Breast epithelium (tissue), 4 donors: ENCODE data around the gene SERINC4. TPM values are rescaled to one million over a fixed set of nuclear protein-coding genes. Genes with fewer than 3 reads are reported as not detected.
"Not testable (repeated sequence)": the region's sequence is repeated elsewhere in the genome, so short reads cannot be mapped to it uniquely, and the experiment has no call there.

Experiments
- DNase-seq, 2 donors: peaks; one replicate each; pipeline ENCODE4 v3.0.0-alpha.2; 2019; ENCODE audit warnings: low spot score in 2 of 2
- H3K27ac ChIP-seq, 2 donors: fragments of 200-600 bp; sonication (generic) in 1 of 2; one replicate each; pipeline ENCODE4 v1.5.1; 2016 to 2019; ENCODE audit warnings: mild to moderate bottlenecking in 1 of 2
- H3K27me3 ChIP-seq, 2 donors: fragments of 200-600 bp; sonication (generic) in 1 of 2; one replicate each; pipeline versions ENCODE4 v1.5.1 to v1.6.0; 2017 to 2019; ENCODE audit warnings: control low read depth in 1 of 2, mild to moderate bottlenecking in 1 of 2
- H3K36me3 ChIP-seq: fragments of 200-600 bp; one replicate; pipeline ENCODE4 v1.5.1; 2019
- H3K4me1 ChIP-seq, 2 donors: fragments of 200-600 bp; sonication (generic); one replicate each; pipeline ENCODE4 v1.5.1; 2016 to 2019; ENCODE audit warnings: control low read depth in 1 of 2
- H3K4me3 ChIP-seq, 3 donors: fragments of 200-600 bp; sonication (generic); 1 replicate in 2 of 3; 2 replicates in 1 of 3; pipeline ENCODE4 v1.5.1; 2016 to 2019; ENCODE audit warnings: mild to moderate bottlenecking in 3 of 3, moderate library complexity in 2 of 3
- H3K9me3 ChIP-seq, 2 donors: fragments of 200-600 bp; sonication (generic) in 1 of 2; one replicate each; pipeline ENCODE4 v1.5.1; 2016 to 2019; ENCODE audit warnings: control low read depth in 1 of 2
- POLR2A ChIP-seq: fragments of 450-650 bp; IDR thresholded peaks from one replicate; pipeline ENCODE4 v1.6.1; 2016; ENCODE audit warnings: antibody characterized with exemption, mild to moderate bottlenecking, moderate library complexity
- POLR2AphosphoS5 ChIP-seq, 3 donors: sonication (generic); formaldehyde crosslinking; IDR thresholded peaks; one replicate each; pipeline ENCODE4 v1.6.1; 2017; ENCODE audit warnings: antibody characterized with exemption in 3 of 3
- intact Hi-C: fragments of 100-400 bp; cut with DNase I; formaldehyde crosslinking; loops from one replicate; pipeline ENCODE4 v1.15.1; 2023; ENCODE audit warnings: low total_unique reads
- total RNA-seq, 3 donors: library from RNA; depleted of rRNA; stranded (reverse); fragments of >200 nt; gene quantifications; one replicate each; pipeline ENCODE4 v1.1.0, GENCODE V29; 2016
- TF ChIP-seq, protein P1 (sequence below), 3 donors: fragments of 450-650 bp; IDR thresholded peaks; one replicate each; pipeline ENCODE4 v1.5.1; 2016 to 2017; ENCODE audit warnings: antibody characterized with exemption in 3 of 3, mild to moderate bottlenecking in 3 of 3, moderate library complexity in 3 of 3

SERINC4 gene
- total RNA-seq, 3 donors from 2014 or later: 0.16 TPM; not detected in 2

GRCh38 chr15:43808960-43809678 is 9.1 kb upstream of the SERINC4 start:
- no peaks in the 10 kb centered on the region for H3K4me1 ChIP-seq
- intact Hi-C loops: no loop called here
- no peaks in the 10 kb centered on the region for H3K9me3 ChIP-seq
- H3K4me3 ChIP-seq: no peak overlapping the region
- H3K27me3 ChIP-seq: no peaks in the 10 kb centered on the region
- H3K27ac ChIP-seq: no peak overlapping the region
- TF ChIP-seq POLR2AphosphoS5 (IDR thresholded peaks at IDR 0.05) (no peak), POLR2A (no peak)
- TF ChIP-seq, protein P1, sequence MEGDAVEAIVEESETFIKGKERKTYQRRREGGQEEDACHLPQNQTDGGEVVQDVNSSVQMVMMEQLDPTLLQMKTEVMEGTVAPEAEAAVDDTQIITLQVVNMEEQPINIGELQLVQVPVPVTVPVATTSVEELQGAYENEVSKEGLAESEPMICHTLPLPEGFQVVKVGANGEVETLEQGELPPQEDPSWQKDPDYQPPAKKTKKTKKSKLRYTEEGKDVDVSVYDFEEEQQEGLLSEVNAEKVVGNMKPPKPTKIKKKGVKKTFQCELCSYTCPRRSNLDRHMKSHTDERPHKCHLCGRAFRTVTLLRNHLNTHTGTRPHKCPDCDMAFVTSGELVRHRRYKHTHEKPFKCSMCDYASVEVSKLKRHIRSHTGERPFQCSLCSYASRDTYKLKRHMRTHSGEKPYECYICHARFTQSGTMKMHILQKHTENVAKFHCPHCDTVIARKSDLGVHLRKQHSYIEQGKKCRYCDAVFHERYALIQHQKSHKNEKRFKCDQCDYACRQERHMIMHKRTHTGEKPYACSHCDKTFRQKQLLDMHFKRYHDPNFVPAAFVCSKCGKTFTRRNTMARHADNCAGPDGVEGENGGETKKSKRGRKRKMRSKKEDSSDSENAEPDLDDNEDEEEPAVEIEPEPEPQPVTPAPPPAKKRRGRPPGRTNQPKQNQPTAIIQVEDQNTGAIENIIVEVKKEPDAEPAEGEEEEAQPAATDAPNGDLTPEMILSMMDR (IDR thresholded peaks at IDR 0.05): no peak
- H3K36me3 ChIP-seq: peaks cover 9% of the 10 kb centered on the region
- DNase-seq: no peak

GRCh38 chr15:43808435-43808950 is 8.5 kb upstream of the SERINC4 start:
- TF ChIP-seq, protein P1 (IDR thresholded peaks at IDR 0.05): no peak
- TF ChIP-seq POLR2A: no peak
- TF ChIP-seq POLR2AphosphoS5 (IDR thresholded peaks at IDR 0.05): no peak
- Histone ChIP-seq H3K4me1 (no peaks in the 10 kb centered on the region), H3K36me3 (peaks cover 4% of the 10 kb centered on the region), H3K4me3 (no peak overlapping the region), H3K27ac (no peak overlapping the region), H3K27me3 (no peaks in the 10 kb centered on the region), H3K9me3 (no peaks in the 10 kb centered on the region)
- DNase-seq: no peak
- intact Hi-C loops: no loop called here

DNA sequence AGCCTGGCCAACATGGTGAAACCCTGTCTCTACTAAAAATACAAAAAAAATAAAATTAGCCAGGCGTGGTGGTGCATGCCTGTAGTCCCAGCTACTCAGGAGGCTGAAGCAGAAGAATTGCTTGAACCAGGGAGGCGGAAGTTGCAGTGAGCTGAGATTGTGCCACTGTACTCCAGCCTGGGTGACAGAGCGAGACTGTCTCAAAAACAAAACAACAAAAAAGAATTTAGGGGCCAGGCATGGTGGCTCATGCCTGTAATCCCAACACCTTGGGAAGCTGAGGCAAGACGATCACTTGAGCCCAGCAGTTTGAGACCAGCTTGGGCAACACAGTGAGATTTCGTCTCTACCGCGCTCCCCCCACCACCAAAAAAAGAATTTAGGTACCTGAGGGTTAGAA is 2.7 kb upstream of the SERINC4 start:
- H3K36me3 ChIP-seq, DNase-seq, H3K9me3 ChIP-seq, H3K27me3 ChIP-seq, intact Hi-C loops, H3K27ac ChIP-seq, H3K4me3 ChIP-seq: not testable (repeated sequence)
- H3K4me1 ChIP-seq: peaks cover 5 to 10% of the 10 kb centered on the region in 2 donors

DNA sequence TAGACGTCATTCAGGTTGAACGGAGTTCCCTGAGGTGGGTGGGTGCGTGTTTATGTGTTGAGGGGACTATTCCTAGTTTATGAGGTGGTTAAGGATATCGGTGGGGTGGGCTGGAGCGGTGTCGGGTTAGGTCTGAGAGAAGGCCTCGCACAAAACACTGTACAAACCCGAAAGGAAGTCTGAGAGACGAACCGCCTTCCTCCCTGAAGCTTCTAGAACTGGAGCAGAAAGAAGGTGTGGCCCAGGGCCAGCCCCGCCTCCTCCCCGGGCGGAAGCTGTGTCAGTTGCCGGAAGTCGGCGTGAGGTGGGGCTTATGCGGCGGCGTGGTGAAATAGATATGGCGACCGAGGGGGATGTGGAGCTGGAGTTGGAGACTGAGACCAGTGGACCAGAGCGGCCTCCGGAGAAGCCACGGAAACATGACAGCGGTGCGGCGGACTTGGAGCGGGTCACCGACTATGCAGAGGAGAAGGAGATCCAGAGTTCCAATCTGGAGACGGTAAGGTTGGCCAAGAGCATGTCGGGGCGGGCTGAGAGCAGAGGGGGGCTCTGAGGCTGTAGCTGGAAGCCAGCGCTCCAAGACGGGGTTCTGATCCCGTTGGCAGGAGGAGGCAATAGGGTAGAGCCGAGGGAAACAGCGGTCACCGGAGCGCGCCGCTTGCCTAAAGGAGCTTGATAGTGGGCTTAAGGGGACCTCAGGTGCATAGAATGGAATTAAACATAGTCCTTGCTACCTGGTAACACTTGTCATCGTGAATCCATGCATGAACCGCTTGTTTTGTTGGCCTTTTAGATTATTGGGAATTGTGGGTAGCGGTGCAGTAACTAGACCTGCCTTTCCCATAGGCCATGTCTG is 494 bp upstream of the SERINC4 start, which contains the start of gene HYPK:
Gene HYPK, plus strand, starts transcription at position 314 of the 856 bp plus-strand sequence. Its CDS starts 24 bp downstream, at position 338.
- H3K4me1 ChIP-seq: peaks cover 5 to 10% of the 10 kb centered on the region in 2 donors

GRCh38 chr15:43799209-43799944 is 643 bp downstream of the SERINC4 start:
- Histone ChIP-seq H3K27ac (peak overlapping the region; percentile 93 to 96), H3K27me3 (no peaks in the 10 kb centered on the region), H3K4me1 (peaks cover 5 to 10% of the 10 kb centered on the region in 2 donors), H3K36me3 (no peaks in the 10 kb centered on the region), H3K9me3 (no peaks in the 10 kb centered on the region), H3K4me3 (peak overlapping the region in 1 of 3 donors; percentile 74)
- DNase-seq: no peak
- TF ChIP-seq, protein P1 (IDR thresholded peaks at IDR 0.05): no peak
- no peak for TF ChIP-seq POLR2AphosphoS5 (IDR thresholded peaks at IDR 0.05)
- TF ChIP-seq POLR2A: no peak
- intact Hi-C loops: no loop called here

More for the DNA sequence above, 494 bp upstream of the SERINC4 start, which contains the start of gene HYPK:
- peak within 1 kb of the TSS; percentile 74 to 95 (median 91) for H3K4me3 ChIP-seq
- H3K9me3 ChIP-seq: no peaks in the 10 kb centered on the region
- intact Hi-C loops: no loop called here
- peak; percentile 92 to 93 for DNase-seq
- no peaks in the 10 kb centered on the region for H3K27me3 ChIP-seq
- H3K27ac ChIP-seq: peak within 1 kb of the TSS; percentile 93 to 96
- H3K36me3 ChIP-seq: peaks cover 4% of the 10 kb centered on the region
- TF ChIP-seq POLR2A (peak; percentile 47), POLR2AphosphoS5 (IDR thresholded peaks at IDR 0.05) (peak; percentile 73 to 89 (median 85))
- TF ChIP-seq, protein P1 (IDR thresholded peaks at IDR 0.05): no peak
